ENCODE data around the gene CARD10. TPM values are rescaled to one million over a fixed set of nuclear protein-coding genes. Genes with fewer than 3 reads are reported as not detected.

Gene CARD10
- total RNA-seq, 1 experiment from 2014 or later: 17.7 TPM

DNA sequence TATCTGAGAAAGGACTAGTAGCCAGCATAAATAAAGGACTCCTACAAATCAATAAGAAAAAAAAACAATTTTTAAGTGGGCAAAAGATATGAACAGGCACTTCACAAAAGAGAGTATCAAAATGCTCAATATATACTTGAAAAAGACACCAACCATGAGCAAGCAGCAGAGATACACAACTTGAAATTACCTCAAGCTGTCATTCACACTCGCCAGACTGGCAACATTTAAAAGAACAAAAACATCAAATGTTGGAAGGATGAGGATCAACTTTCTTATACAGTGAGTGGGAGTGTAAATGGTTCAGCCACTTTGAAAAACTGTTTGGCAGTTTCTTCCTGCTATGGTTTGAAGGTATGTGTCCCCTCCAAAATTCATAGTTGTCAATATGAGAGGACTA is 68.0 kb downstream of the CARD10 start:
- no peak overlapping the region for H2BK20ac ChIP-seq (ENCODE audit: low read depth, low read length, poor library complexity, severe bottlenecking)
- H2BK5ac ChIP-seq (ENCODE audit: insufficient read length, low read length): no peak overlapping the region
- no peak overlapping the region for H3K18ac ChIP-seq (ENCODE audit: insufficient read length, low read depth, low read length)
- H2AK5ac ChIP-seq (ENCODE audit: insufficient read length, low read length): no peak overlapping the region
- H2BK15ac ChIP-seq (ENCODE audit: low read depth, low read length): no peak overlapping the region
- H3K79me2 ChIP-seq (ENCODE audit: insufficient read depth, low read length): no peaks in the 10 kb centered on the region
- no peaks in the 10 kb centered on the region for H3K4me1 ChIP-seq (ENCODE audit: insufficient read depth, low read length)
- Mint-ChIP-seq H3K27me3 (ENCODE audit: low read depth) (peaks cover 17% of the 10 kb centered on the region), H3K27ac (no peak overlapping the region), H3K4me1 (peaks cover 11 to 29% of the 10 kb centered on the region in 2 experiments), H3K36me3 (ENCODE audit: insufficient read depth in 1 of 3, low read depth in 3 of 3) (peaks cover 0 to 14% (median 0%) of the 10 kb centered on the region in 3 experiments; a peak in 4 of 7 replicates), H3K4me3 (no peak overlapping the region), H3K9me3 (peaks cover 2 to 16% of the 10 kb centered on the region in 2 experiments; a peak in 3 of 5 replicates)
- no peak overlapping the region for H4K5ac ChIP-seq (ENCODE audit: insufficient read length, low read depth, low read length)
- H3T11ph ChIP-seq (ENCODE audit: low read length): no peak overlapping the region
- TF ChIP-seq, protein P1, sequence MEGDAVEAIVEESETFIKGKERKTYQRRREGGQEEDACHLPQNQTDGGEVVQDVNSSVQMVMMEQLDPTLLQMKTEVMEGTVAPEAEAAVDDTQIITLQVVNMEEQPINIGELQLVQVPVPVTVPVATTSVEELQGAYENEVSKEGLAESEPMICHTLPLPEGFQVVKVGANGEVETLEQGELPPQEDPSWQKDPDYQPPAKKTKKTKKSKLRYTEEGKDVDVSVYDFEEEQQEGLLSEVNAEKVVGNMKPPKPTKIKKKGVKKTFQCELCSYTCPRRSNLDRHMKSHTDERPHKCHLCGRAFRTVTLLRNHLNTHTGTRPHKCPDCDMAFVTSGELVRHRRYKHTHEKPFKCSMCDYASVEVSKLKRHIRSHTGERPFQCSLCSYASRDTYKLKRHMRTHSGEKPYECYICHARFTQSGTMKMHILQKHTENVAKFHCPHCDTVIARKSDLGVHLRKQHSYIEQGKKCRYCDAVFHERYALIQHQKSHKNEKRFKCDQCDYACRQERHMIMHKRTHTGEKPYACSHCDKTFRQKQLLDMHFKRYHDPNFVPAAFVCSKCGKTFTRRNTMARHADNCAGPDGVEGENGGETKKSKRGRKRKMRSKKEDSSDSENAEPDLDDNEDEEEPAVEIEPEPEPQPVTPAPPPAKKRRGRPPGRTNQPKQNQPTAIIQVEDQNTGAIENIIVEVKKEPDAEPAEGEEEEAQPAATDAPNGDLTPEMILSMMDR (conservative IDR thresholded peaks at IDR 0.05): no peak
- H3K23ac ChIP-seq (ENCODE audit: insufficient read length, low read depth, low read length): no peak overlapping the region
- H2BK120ac ChIP-seq (ENCODE audit: low read depth, low read length, poor library complexity, severe bottlenecking): no peak overlapping the region
- DNase-seq: no peak
- no peak overlapping the region for H3K56ac ChIP-seq (ENCODE audit: insufficient read length, low read depth, low read length)
- no peaks in the 10 kb centered on the region for H4K20me1 ChIP-seq (ENCODE audit: control insufficient read depth, insufficient read depth, insufficient read length)
- H3K27me3 ChIP-seq (ENCODE audit: insufficient read depth, low read length): no peaks in the 10 kb centered on the region
- no peak overlapping the region for H3K27ac ChIP-seq (ENCODE audit: insufficient read length, low read depth, low read length)
- H3K79me1 ChIP-seq (ENCODE audit: insufficient read depth, low read depth, low read length, poor library complexity, severe bottlenecking): no peaks in the 10 kb centered on the region
- no peak overlapping the region for H4K8ac ChIP-seq (replicated peaks; ENCODE audit: insufficient read length, low read depth, low read length)
- no peak overlapping the region for H3K4ac ChIP-seq (ENCODE audit: low read depth, low read length)
- H3K9ac ChIP-seq (ENCODE audit: extremely low read depth, insufficient read length, low read length): no peak overlapping the region
- no peak overlapping the region for H3K14ac ChIP-seq (ENCODE audit: insufficient read depth, low read length)
- H3K4me2 ChIP-seq (ENCODE audit: insufficient read depth, insufficient read length, low read length): no peak overlapping the region
- H2AFZ ChIP-seq (ENCODE audit: low read length): no peak overlapping the region
- WGBS (ENCODE audit: extremely low coverage, insufficient read length, low lambda C conversion rate): no CpG with 5 or more reads among the region's 1 CpG
- no peak overlapping the region for H4K91ac ChIP-seq (ENCODE audit: insufficient read length, low read depth, low read length)
- no peak overlapping the region for H2BK12ac ChIP-seq (ENCODE audit: insufficient read length, low read depth, low read length)
- no peaks in the 10 kb centered on the region for H3K9me3 ChIP-seq (ENCODE audit: control insufficient read depth, low read depth, low read length)
- no peaks in the 10 kb centered on the region for H3K23me2 ChIP-seq (ENCODE audit: insufficient read length, low read depth, low read length, poor library complexity, severe bottlenecking)
